Suprapubic skin (tissue), 4 donors: ENCODE data around the gene CACNA1G.

Source experiments
- POLR2A ChIP-seq, 2 donors: fragments of 450-650 bp; IDR thresholded peaks; one replicate each; pipeline ENCODE4 v1.6.1; 2017; ENCODE audit warnings: antibody characterized with exemption in 2 of 2, mild to moderate bottlenecking in 2 of 2, moderate library complexity in 2 of 2
- POLR2AphosphoS5 ChIP-seq, 3 donors: sonication (generic); formaldehyde crosslinking; IDR thresholded peaks; one replicate each; pipeline ENCODE4 v1.6.1; 2017; ENCODE audit warnings: antibody characterized with exemption in 3 of 3
- TF ChIP-seq, protein P1 (sequence below), 2 donors: fragments of 200-600 bp in 1 of 2; fragments of 450-650 bp in 1 of 2; sonication (generic) in 1 of 2; IDR thresholded peaks; one replicate each; pipeline ENCODE4 v1.5.1; 2016 to 2019; ENCODE audit warnings: antibody characterized with exemption in 2 of 2, mild to moderate bottlenecking in 1 of 2, moderate library complexity in 1 of 2

DNA sequence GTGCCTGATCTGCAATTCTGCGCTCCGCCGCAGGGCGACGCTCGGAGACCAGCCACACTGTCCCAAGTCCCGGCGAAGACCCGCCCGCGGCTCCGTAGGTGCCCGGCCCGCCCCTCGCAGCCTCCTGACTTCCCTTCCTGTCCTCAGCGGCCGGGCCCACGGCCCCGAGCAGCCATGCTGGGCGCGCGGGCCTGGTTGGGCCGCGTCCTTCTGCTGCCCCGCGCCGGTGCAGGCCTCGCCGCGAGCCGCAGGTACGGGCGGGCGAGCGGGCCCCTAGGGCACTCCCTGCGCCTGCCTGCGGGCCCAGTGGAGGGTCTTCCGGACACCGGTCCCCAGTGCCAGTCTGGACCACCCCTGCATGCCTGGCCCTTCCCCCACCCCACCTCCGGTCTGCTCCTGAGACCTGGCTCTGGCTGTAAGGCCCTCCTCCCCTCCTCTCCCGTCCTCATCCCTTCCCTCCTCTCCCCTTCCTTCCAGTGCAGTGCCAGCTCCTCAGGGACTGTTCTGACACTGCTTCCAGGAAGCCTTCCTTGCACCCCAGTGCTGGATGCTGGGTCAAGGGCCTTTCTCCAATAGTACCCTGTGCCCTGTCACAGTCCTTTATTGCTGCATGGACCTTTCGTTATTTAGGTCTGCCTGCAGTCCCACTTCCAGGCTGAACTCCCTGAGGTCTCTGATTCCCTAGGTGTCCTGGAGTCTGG lies 13.3 kb upstream of the CACNA1G start, which contains the start of gene SPATA20:
- TF ChIP-seq, protein P1, sequence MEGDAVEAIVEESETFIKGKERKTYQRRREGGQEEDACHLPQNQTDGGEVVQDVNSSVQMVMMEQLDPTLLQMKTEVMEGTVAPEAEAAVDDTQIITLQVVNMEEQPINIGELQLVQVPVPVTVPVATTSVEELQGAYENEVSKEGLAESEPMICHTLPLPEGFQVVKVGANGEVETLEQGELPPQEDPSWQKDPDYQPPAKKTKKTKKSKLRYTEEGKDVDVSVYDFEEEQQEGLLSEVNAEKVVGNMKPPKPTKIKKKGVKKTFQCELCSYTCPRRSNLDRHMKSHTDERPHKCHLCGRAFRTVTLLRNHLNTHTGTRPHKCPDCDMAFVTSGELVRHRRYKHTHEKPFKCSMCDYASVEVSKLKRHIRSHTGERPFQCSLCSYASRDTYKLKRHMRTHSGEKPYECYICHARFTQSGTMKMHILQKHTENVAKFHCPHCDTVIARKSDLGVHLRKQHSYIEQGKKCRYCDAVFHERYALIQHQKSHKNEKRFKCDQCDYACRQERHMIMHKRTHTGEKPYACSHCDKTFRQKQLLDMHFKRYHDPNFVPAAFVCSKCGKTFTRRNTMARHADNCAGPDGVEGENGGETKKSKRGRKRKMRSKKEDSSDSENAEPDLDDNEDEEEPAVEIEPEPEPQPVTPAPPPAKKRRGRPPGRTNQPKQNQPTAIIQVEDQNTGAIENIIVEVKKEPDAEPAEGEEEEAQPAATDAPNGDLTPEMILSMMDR (IDR thresholded peaks at IDR 0.05), result peak; percentile 95 to 99
- TF ChIP-seq POLR2AphosphoS5 (IDR thresholded peaks at IDR 0.05) (peak in 1 of 3 donors; percentile 56), POLR2A (IDR thresholded peaks at IDR 0.05) (peak; percentile 23 to 66)
